ENCODE results near the gene SERGEF. TPM values are rescaled to one million over a fixed set of nuclear protein-coding genes. Genes with fewer than 3 reads are reported as not detected.

Gene SERGEF
- total RNA-seq, 6 experiments from 2014 or later, result 13.5 to 19.3 (median 17.7) TPM

- no peaks in the 10 kb centered on the region for H3K36me3 Mint-ChIP-seq (ENCODE audit: low read depth)
- no peak for DNase-seq
- H3K9me3 Mint-ChIP-seq, result no peaks in the 10 kb centered on the region
- peaks cover 2% of the 10 kb centered on the region; the same call in 1 of the 2 replicates for H3K27me3 Mint-ChIP-seq (ENCODE audit: insufficient read depth)
- H3K4me1 Mint-ChIP-seq (ENCODE audit: low read depth), result peaks cover 17% of the 10 kb centered on the region
- no peak overlapping the region for H3K4me3 Mint-ChIP-seq
- no peak overlapping the region for H3K27ac Mint-ChIP-seq
- TF ChIP-seq CTCF (IDR thresholded peaks at IDR 0.05), result no peak
Observed at GRCh38 chr11:17814546-17814945, 198.3 kb downstream of the SERGEF start.

GRCh38 chr11:17813391-17814059 lies 199.3 kb downstream of the SERGEF start:
- H3K4me3 Mint-ChIP-seq, result no peak overlapping the region
- peaks cover 3% of the 10 kb centered on the region for H3K27me3 Mint-ChIP-seq (ENCODE audit: insufficient read depth)
- no peaks in the 10 kb centered on the region for H3K9me3 Mint-ChIP-seq
- DNase-seq, result no peak
- TF ChIP-seq CTCF (IDR thresholded peaks at IDR 0.05), result no peak
- H3K36me3 Mint-ChIP-seq (ENCODE audit: low read depth), result no peaks in the 10 kb centered on the region
- no peak overlapping the region for H3K27ac Mint-ChIP-seq
- peaks cover 17% of the 10 kb centered on the region for H3K4me1 Mint-ChIP-seq (ENCODE audit: low read depth)

- Mint-ChIP-seq H3K27ac (no peak overlapping the region), H3K9me3 (no peaks in the 10 kb centered on the region), H3K27me3 (ENCODE audit: insufficient read depth) (peaks cover 3% of the 10 kb centered on the region), H3K4me3 (no peak overlapping the region), H3K36me3 (ENCODE audit: low read depth) (peaks cover 4% of the 10 kb centered on the region; the same call in 1 of the 2 replicates), H3K4me1 (ENCODE audit: low read depth) (peaks cover 17% of the 10 kb centered on the region)
- TF ChIP-seq CTCF (IDR thresholded peaks at IDR 0.05), result no peak
- no peak for DNase-seq
Observed at GRCh38 chr11:17812865-17813187, 200.0 kb downstream of the SERGEF start.

- DNase-seq, result no peak
- Mint-ChIP-seq H3K4me3 (no peak overlapping the region), H3K9me3 (no peaks in the 10 kb centered on the region), H3K4me1 (ENCODE audit: low read depth) (peaks cover 17% of the 10 kb centered on the region), H3K27ac (no peak overlapping the region), H3K36me3 (ENCODE audit: low read depth) (peaks cover 4% of the 10 kb centered on the region; the same call in 1 of the 2 replicates), H3K27me3 (ENCODE audit: insufficient read depth) (peaks cover 3% of the 10 kb centered on the region)
- no peak for TF ChIP-seq CTCF (IDR thresholded peaks at IDR 0.05)
Observed at GRCh38 chr11:17812091-17812864, 200.6 kb downstream of the SERGEF start.

- no peaks in the 10 kb centered on the region for H3K9me3 Mint-ChIP-seq
- H3K27me3 Mint-ChIP-seq (ENCODE audit: insufficient read depth), result peaks cover 3% of the 10 kb centered on the region
- no peak overlapping the region for H3K4me3 Mint-ChIP-seq
- H3K36me3 Mint-ChIP-seq (ENCODE audit: low read depth), result peaks cover 4% of the 10 kb centered on the region; the same call in 1 of the 2 replicates
- no peak overlapping the region for H3K27ac Mint-ChIP-seq
- H3K4me1 Mint-ChIP-seq (ENCODE audit: low read depth), result peaks cover 17% of the 10 kb centered on the region
- no peak for DNase-seq
- no peak for TF ChIP-seq CTCF (IDR thresholded peaks at IDR 0.05)
Observed at GRCh38 chr11:17811352-17811751, 201.5 kb downstream of the SERGEF start.

Data from HFFc6 (cell line).